ENCODE results near the gene ABCA2.

Gene ABCA2

DNA sequence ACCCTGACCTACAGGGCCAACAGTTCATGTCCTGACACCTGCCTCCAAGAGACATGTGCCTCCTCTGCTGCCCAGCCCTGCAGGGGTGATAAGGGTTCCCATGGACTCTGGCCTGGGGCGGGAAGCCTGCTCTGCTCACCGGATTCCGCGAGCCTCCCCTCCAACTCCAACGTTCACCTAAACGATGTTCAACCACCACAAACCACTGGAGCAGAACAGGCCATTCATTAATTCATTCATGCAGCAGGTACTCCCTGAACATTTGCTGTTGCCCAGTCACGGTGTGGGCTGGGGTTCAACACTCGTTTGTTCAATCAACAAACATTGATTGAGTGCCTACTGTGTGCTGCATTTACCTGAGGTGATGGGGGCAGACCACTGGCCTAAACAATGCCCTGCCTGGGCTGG, 46.0 kb upstream of the ABCA2 start:
- TF ChIP-seq, protein P1, sequence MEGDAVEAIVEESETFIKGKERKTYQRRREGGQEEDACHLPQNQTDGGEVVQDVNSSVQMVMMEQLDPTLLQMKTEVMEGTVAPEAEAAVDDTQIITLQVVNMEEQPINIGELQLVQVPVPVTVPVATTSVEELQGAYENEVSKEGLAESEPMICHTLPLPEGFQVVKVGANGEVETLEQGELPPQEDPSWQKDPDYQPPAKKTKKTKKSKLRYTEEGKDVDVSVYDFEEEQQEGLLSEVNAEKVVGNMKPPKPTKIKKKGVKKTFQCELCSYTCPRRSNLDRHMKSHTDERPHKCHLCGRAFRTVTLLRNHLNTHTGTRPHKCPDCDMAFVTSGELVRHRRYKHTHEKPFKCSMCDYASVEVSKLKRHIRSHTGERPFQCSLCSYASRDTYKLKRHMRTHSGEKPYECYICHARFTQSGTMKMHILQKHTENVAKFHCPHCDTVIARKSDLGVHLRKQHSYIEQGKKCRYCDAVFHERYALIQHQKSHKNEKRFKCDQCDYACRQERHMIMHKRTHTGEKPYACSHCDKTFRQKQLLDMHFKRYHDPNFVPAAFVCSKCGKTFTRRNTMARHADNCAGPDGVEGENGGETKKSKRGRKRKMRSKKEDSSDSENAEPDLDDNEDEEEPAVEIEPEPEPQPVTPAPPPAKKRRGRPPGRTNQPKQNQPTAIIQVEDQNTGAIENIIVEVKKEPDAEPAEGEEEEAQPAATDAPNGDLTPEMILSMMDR (IDR thresholded peaks at IDR 0.05; ENCODE audit: low read depth, low read length): no peak
- H3K4me3 ChIP-seq (replicated peaks in 1 of 2; ENCODE audit: low read depth in 2 of 2, low read length in 2 of 2): no peak overlapping the region
- no peak for DNase-seq (ENCODE audit: low read depth in 2 of 2)

DNA sequence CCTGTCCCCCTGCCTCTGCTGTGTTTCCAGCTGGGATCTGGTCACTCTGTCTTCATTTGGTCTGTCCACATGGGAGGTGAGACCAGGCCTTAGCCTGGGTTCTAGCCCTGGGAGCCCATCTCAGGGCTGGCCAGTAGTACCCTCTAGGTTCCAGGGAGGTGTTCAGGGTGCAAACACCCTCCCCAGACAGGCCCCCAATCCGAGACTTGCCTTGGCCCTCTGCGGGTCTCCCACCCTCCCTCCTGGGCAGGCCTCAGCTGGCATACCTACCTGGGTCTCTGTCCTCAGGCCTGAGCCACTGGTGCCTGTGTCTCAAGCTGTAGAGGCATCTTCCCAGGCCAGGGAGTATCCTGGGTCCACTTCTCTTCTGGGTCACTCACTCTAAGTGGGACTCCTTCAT, 43.2 kb upstream of the ABCA2 start:
- no peak overlapping the region for H3K4me3 ChIP-seq (replicated peaks in 1 of 2; ENCODE audit: low read depth in 2 of 2, low read length in 2 of 2)
- DNase-seq (ENCODE audit: low read depth in 2 of 2): no peak
- TF ChIP-seq, protein P1 (IDR thresholded peaks at IDR 0.05; ENCODE audit: low read depth, low read length): no peak

DNA sequence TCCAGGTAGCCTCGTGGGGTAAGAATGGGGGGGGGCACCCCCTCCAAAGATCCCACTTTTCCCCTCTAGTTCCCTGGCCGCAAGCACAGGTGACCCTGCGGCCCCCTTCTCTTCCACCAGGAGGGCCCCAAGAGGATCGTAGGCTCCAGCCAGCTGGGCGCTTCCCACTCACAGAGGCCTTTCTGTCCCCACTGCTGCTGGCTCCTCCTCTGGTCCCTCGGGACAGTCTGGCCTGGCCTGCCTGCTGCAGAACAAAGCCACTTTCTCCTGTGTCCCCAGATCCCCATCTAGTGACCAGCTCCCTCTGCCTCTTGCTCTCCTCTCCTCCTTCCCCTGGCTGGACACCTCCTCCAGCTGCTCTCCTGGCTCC, 42.9 kb upstream of the ABCA2 start:
- DNase-seq (ENCODE audit: low read depth in 2 of 2): no peak
- peak overlapping the region; percentile 15 to 41 for H3K4me3 ChIP-seq (replicated peaks in 1 of 2; ENCODE audit: low read depth in 2 of 2, low read length in 2 of 2)
- TF ChIP-seq, protein P1 (IDR thresholded peaks at IDR 0.05; ENCODE audit: low read depth, low read length): no peak

DNA sequence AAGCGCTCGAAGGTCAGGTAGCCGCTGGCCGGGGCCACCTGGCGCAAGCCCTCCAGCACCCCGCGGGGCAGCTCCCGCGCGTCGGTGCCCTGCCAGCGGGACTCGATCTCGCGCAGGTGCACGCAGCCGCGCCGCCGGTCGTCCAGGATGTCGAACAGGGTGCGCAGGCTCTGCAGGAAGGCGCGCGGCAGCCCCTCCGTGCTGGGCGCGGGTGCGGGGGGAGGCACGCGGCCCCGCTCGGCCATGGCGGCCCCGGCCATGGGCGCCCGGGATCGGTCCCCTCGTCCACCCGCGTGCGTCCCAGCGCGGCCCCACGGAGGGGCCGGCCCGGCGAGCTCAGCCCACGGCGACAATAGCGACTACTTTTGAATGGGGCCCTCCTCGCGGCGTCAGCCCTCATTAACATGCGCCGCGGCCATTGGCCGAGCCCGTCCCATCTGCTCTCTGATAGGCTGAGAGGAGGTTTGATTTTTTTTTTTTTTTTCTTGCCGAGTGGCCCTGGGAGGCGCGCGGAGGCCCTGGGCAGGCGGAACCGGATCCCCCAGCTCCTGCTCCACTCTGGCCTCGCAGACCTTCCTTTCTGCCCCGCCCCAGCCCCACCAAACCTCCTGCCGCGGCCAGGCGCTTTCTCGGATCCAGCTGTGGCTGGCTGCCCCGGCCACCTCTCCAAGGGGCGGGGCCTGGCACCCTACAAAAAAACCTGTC, 42.3 kb upstream of the ABCA2 start, which contains the start of gene SAPCD2:
SAPCD2 (minus strand) TSS at position 357 of the 705 bp plus-strand sequence; CDS start at position 260, 97 bp downstream.
- TF ChIP-seq, protein P1 (IDR thresholded peaks at IDR 0.05; ENCODE audit: low read depth, low read length): no peak
- peak; percentile 82 to 85 for DNase-seq (ENCODE audit: low read depth in 2 of 2)
- peak within 1 kb of the TSS; percentile 15 to 41 for H3K4me3 ChIP-seq (replicated peaks in 1 of 2; ENCODE audit: low read depth in 2 of 2, low read length in 2 of 2)

DNA sequence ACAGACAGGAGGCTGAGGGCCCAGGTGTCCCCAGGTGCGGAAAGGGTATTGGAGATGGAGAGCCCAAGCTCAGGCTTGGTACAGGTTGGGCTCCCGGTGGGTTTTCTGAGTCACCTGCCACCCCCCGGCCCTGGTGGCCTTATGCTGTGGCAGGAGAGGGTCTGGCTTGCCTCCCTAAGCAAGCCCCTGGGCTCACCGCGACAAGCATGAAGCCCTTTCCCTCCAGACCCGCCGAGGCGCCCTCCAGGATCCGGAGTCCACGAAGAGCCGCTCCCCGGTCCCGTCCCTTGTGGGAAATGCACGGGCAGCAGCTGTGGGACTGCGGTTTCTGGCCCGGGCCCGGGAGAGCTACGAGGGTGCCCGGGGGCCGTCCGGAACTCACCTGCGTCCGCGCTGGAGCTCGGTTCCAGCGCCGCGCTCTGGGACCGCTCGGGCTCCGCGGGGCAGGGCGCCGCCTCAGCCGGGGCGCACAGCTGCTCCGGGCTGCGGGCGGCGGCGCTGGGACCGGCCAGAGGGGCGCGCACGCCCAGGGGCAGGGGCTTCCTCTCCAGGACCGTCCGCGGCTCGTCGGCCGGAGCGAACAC, 41.6 kb upstream of the ABCA2 start:
- TF ChIP-seq, protein P1 (IDR thresholded peaks at IDR 0.05; ENCODE audit: low read depth, low read length): no peak
- peak overlapping the region in 1 of 2 donors; percentile 41 for H3K4me3 ChIP-seq (replicated peaks in 1 of 2; ENCODE audit: low read depth in 2 of 2, low read length in 2 of 2)
- no peak for DNase-seq (ENCODE audit: low read depth in 2 of 2)

DNA sequence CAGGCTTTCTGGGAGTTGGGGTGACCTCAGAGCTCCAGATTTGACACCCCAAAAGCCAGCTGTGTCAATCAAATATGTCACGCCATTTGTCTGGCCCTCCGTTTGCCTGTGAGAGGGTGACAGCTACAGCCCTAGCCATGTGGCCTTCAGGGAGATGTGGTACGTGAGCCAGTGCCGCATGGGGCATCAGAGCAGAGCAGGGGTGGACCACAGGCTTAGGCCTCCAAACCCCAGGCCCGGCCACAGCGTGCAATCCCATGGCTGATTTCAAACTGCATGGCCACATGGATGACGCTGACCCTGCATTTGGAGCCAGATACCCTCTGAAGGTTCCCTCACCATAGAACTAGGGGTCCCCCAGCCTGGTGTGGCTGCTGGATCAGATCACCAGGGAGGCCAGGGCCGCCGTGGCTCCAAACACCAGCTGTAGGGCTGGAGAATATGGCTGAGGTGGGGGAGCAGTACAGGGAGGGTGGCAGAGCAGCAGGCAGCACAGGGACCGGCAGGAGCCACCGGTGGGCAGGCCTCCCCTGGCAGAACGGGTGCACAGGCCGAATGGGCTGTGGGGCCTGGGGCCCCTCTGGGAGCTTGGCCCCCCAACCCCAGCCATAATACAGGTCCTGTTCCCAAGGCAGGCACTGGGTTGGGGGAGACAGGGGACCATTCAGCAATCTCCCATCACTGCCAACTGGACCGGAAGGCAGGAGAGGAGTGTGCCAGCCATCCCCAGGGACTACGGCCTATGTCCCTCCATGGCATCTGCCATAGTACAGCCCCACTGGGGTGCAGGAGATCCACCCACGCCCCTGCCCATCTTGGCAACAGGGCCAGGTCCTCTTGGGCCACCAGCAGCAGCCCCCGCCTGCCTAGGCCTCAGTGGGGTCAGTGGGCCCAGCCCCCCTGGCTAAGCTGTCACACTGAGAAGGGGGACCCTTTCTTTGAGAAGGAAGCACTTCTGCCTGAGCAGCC, 40.8 kb upstream of the ABCA2 start:
- no peak for DNase-seq (ENCODE audit: low read depth in 2 of 2)
- no peak overlapping the region for H3K4me3 ChIP-seq (replicated peaks in 1 of 2; ENCODE audit: low read depth in 2 of 2, low read length in 2 of 2)
- TF ChIP-seq, protein P1 (IDR thresholded peaks at IDR 0.05; ENCODE audit: low read depth, low read length): no peak

Data from cardiac fibroblast (primary cell).